Naive thymus-derived CD8-positive, alpha-beta T cell (primary cell): ENCODE data around the gene HMX3. TPM values are rescaled to one million over a fixed set of nuclear protein-coding genes. Genes with fewer than 3 reads are reported as not detected.
A peak's percentile ranks its signal among the peaks of the same experiment; 100 is the strongest.
"Not testable (repeated sequence)": the region's sequence is repeated elsewhere in the genome, so short reads cannot be mapped to it uniquely, and the experiment has no call there.

Experiments
- ATAC-seq, 2 donors: fragments of 150-1000 bp; cut with Tn5 transposase in 1 of 2; sonication (Bioruptor Pico), chemical (Tn5 transposase) in 1 of 2; 1 replicate in 1 of 2; 2 replicates in 1 of 2; pipeline ENCODE4 v1.10.0; 2021; ENCODE audit warnings: mild to moderate bottlenecking in 2 of 2, moderate library complexity in 2 of 2
- POLR2A ChIA-PET: fragments of 350-600 bp; sonication (Branson Sonifier 250); formaldehyde crosslinking; loops from one replicate; lab custom pipeline; 2021; ENCODE audit warnings: antibody characterized with exemption; lab: Charles Lee
- DNase-seq, 10 donors: peaks; one replicate each; pipeline versions ENCODE4 v3.0.0 to v3.0.0-alpha.2; 2020 to 2022
- H3K27ac Mint-ChIP-seq, 10 donors: one replicate each; pipeline ENCODE4 v1.8.0; 2020 to 2022; ENCODE audit warnings: mild to moderate bottlenecking in 10 of 10, mixed read lengths in 10 of 10, moderate library complexity in 4 of 10, inconsistent platforms in 1 of 10
- H3K27me3 Mint-ChIP-seq, 5 donors: one replicate each; pipeline ENCODE4 v1.8.0; 2021 to 2022; ENCODE audit warnings: mixed read lengths in 5 of 5
- H3K36me3 Mint-ChIP-seq, 3 donors: one replicate each; pipeline ENCODE4 v1.8.0; 2020 to 2022; ENCODE audit warnings: mixed read lengths in 3 of 3, mild to moderate bottlenecking in 2 of 3, inconsistent platforms in 1 of 3
- H3K4me1 Mint-ChIP-seq, 4 donors: one replicate each; pipeline ENCODE4 v1.8.0; 2021 to 2022; ENCODE audit warnings: mixed read lengths in 4 of 4
- H3K4me3 Mint-ChIP-seq, 10 donors: one replicate each; pipeline ENCODE4 v1.8.0; 2020 to 2022; ENCODE audit warnings: mild to moderate bottlenecking in 10 of 10, mixed read lengths in 10 of 10, moderate library complexity in 6 of 10, inconsistent platforms in 1 of 10
- H3K9me3 Mint-ChIP-seq, 9 donors: one replicate each; pipeline ENCODE4 v1.8.0; 2020 to 2022; ENCODE audit warnings: mixed read lengths in 9 of 9, mild to moderate bottlenecking in 3 of 9, inconsistent platforms in 1 of 9, moderate library complexity in 1 of 9
- polyA plus RNA-seq, 3 donors: library from polyadenylated mRNA; unstranded; fragments of 300-500 nt; fragmentation: Illumina TruSeq; gene quantifications; one replicate each; pipeline ENCODE4 v1.2.3, GENCODE V29; 2021
- total RNA-seq, 8 experiments: library from RNA in 2 of 8; stranded (reverse) in 2 of 8; gene quantifications; one replicate each; pipeline ENCODE4 v1.2.3 and lab custom pipeline; 2021 to 2026

HMX3 gene
- total and polyA plus RNA-seq, 5 experiments from 2014 or later: not detected

DNA sequence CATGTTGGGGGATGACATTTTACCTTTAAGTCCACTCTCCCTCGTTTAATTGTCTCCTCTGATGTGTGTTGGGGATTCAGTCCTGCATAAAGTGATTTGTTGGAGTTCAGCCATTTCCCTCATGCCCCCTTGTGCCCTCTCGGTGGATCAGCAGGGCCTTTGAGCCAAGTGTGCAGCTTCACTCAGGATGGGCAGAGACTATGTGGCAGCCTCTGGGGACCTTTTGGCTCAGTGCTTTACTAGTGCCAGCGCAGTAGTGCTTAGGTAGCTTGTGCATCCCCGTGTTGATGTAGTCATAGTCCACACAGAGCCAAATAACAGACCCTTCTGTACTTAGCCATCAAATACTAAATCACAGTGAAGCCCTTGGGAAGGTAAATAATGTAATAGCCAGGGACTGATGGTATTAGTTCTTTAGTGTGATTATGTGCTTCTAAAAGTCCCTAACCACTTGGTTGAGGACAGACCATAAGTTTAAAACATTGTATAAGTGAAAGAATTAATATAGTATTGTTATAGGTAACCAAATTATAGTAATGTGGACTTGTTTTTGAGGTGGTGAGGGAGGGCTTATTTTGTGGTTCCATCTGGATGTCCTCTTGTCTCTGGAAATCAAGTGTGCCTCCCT lies 29.8 kb downstream of the HMX3 start:
- no peaks in the 10 kb centered on the region for H3K27me3 Mint-ChIP-seq
- H3K27ac Mint-ChIP-seq: peak overlapping the region in 1 of 10 donors; percentile 68
- no peak overlapping the region for H3K4me3 Mint-ChIP-seq
- peaks cover 8 to 89% (median 40%) of the 10 kb centered on the region in 3 donors for H3K36me3 Mint-ChIP-seq
- H3K4me1 Mint-ChIP-seq: peaks cover 10 to 48% (median 27%) of the 10 kb centered on the region in 4 donors
- POLR2A ChIA-PET: interaction anchor here (1.0 kb wide), 1 partner anchor 12 kb away, joined by 3 read pairs; no protein-coding TSS in a partner anchor
- H3K9me3 Mint-ChIP-seq: no peaks in the 10 kb centered on the region
- DNase-seq (no peak), ATAC-seq (no peak)

DNA sequence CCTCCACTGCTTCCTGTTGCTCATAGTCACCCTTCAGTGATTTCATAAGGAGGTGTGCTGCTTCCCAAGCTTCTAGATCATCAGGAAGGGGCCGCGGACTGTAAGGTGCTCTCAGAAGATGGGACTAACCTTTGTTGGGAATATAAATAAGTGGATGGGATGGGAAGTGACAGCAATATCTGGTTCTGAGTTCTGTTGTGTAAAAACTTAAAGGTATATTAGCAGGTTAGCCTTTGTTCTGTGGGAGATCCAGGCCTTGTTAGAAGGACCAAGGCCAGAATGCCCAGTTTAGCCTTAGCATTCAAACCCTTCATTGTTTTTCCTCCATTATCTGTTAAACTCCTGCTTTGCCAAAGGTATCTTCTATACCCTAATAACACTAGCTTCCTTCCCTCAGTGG lies 30.8 kb downstream of the HMX3 start:
- Mint-ChIP-seq H3K27me3 (no peaks in the 10 kb centered on the region), H3K4me1 (peaks cover 11 to 41% (median 20%) of the 10 kb centered on the region in 4 donors), H3K9me3 (no peaks in the 10 kb centered on the region), H3K36me3 (peaks cover 8 to 89% (median 44%) of the 10 kb centered on the region in 3 donors), H3K27ac (peak overlapping the region in 1 of 10 donors; percentile 7), H3K4me3 (no peak overlapping the region)
- POLR2A ChIA-PET: no interaction called here
- no peak for DNase-seq
- no peak for ATAC-seq

DNA sequence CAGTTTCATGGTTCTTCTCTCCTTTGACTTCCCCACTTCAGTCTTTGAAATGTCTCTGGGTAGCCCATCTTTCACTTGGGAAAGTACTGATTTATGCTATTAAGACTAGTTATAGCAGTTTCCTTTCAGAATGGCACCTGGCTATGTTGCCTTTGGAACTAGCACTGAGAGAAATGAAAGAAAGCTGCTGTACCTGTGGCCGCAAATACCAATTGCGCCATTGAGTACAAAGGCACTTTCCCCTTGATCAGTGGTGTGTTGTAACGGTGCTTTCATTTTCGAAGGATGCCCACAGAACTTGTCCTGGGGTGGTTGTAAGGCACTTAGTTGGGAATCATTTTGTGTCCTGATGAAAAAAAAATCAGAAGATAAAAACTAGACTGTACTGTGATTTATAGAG lies 35.2 kb downstream of the HMX3 start:
- no peak for DNase-seq
- no peak overlapping the region for H3K4me3 Mint-ChIP-seq
- no peaks in the 10 kb centered on the region for H3K27me3 Mint-ChIP-seq
- peaks cover 11 to 37% (median 27%) of the 10 kb centered on the region in 4 donors for H3K4me1 Mint-ChIP-seq
- POLR2A ChIA-PET: interaction anchor here (1.5 kb wide), 1 partner anchor 16 kb away, joined by 3 read pairs; no protein-coding TSS in a partner anchor
- H3K27ac Mint-ChIP-seq: peak overlapping the region in 1 of 10 donors; percentile 4
- H3K9me3 Mint-ChIP-seq: no peaks in the 10 kb centered on the region
- H3K36me3 Mint-ChIP-seq: peaks cover 4 to 69% (median 40%) of the 10 kb centered on the region in 3 donors
- ATAC-seq: no peak

DNA sequence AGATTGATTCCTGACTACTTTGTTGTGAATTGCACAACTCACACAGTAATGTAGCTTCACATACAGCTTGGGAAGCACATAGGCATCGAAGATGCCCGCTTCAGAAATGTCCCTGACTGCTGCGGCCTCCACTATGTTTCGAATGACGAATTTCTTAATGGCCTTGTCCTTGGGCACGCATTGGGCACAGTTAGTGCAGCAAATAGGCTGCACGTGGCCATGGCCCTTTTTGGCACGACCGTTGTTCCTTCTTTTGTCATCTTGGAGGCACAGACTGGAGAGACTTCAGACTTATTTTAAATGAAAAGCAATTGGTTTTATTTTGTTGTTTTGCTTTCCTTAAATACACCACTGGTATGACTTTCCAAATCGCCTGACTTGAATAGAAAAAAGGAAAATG lies 35.8 kb downstream of the HMX3 start:
- H3K27me3 Mint-ChIP-seq, POLR2A ChIA-PET, H3K4me3 Mint-ChIP-seq, DNase-seq, ATAC-seq, H3K27ac Mint-ChIP-seq, H3K9me3 Mint-ChIP-seq: not testable (repeated sequence)
- Mint-ChIP-seq H3K36me3 (peaks cover 4 to 70% (median 43%) of the 10 kb centered on the region in 3 donors), H3K4me1 (peaks cover 11 to 33% (median 24%) of the 10 kb centered on the region in 4 donors)

DNA sequence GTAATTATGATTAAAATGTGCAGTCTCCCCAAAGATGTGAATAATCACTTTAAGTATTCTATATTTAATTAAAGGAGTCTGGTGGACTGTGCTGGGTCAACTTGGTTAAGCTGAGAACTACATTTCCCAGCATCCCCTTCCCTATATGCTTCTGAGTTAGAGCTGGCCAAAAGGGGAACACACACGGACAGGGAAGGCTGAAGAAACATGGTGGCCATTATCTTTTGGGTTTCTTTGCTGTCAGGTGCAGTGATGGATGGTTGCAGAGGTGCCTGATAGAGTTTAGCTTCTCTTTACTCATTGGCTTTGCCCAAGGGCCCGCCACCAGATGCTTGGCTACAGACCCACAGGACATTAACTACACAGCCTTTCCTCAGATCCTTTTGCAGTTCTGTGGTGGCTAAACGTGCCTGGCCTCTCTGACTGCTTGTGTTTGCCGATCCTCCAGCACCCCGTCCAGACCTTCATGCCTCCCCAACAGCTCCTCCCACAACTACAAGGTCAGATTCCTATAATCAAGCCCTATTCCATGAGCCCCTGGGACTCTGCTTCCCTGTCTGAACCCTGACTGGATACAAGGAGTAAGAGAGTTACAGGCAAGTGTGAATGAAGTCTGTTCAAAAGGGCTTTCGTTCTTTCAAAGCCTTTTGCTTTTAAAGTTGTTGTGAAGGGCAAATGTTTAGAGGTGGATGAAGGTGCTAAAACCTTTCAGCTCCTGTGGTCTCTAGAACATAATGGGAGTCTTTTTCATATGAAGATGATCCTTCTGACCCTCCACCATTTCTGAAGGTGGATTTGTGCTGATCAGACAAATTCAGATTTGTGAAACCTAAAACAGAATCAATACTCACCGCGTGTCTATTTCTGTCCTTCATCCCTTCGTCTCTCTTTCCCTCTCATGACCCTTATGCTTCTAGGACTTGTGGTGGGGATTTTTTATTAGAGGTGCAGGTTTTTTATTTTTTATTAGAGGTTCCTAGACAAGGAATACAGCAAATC lies 39.9 kb downstream of the HMX3 start:
- DNase-seq (no peak), ATAC-seq (no peak)
- Mint-ChIP-seq H3K4me1 (peaks cover 7 to 21% (median 19%) of the 10 kb centered on the region in 4 donors), H3K27me3 (no peaks in the 10 kb centered on the region), H3K9me3 (peaks cover 0 to 5% (median 0%) of the 10 kb centered on the region in 9 donors), H3K36me3 (peaks cover 5 to 58% (median 48%) of the 10 kb centered on the region in 3 donors), H3K4me3 (no peak overlapping the region), H3K27ac (peak overlapping the region in 4 of 10 donors; percentile 20 to 73 (median 38))
- POLR2A ChIA-PET: no interaction called here

DNA sequence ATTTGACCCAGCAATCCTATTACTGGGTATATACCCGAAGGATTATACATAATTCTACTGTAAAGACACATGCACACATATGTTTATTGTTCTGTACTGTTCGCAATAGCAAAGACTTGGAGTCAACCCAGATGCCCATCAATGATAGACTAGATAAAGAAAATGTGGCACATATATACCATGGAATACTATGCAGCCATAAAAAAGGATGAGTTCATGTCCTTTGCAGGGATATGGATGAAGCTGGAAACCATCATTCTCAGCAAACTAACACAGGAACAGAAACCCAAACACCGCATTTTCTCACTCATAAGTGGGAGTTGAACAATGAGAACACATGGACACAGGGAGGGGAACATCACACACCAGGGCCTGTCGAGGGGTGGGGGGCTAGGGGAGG lies 42.6 kb downstream of the HMX3 start:
- H3K27me3 Mint-ChIP-seq, H3K9me3 Mint-ChIP-seq, DNase-seq, H3K4me3 Mint-ChIP-seq, POLR2A ChIA-PET, ATAC-seq, H3K27ac Mint-ChIP-seq: not testable (repeated sequence)
- H3K4me1 Mint-ChIP-seq: peaks cover 3 to 21% (median 13%) of the 10 kb centered on the region in 4 donors
- H3K36me3 Mint-ChIP-seq: peaks cover 8 to 53% (median 48%) of the 10 kb centered on the region in 3 donors

DNA sequence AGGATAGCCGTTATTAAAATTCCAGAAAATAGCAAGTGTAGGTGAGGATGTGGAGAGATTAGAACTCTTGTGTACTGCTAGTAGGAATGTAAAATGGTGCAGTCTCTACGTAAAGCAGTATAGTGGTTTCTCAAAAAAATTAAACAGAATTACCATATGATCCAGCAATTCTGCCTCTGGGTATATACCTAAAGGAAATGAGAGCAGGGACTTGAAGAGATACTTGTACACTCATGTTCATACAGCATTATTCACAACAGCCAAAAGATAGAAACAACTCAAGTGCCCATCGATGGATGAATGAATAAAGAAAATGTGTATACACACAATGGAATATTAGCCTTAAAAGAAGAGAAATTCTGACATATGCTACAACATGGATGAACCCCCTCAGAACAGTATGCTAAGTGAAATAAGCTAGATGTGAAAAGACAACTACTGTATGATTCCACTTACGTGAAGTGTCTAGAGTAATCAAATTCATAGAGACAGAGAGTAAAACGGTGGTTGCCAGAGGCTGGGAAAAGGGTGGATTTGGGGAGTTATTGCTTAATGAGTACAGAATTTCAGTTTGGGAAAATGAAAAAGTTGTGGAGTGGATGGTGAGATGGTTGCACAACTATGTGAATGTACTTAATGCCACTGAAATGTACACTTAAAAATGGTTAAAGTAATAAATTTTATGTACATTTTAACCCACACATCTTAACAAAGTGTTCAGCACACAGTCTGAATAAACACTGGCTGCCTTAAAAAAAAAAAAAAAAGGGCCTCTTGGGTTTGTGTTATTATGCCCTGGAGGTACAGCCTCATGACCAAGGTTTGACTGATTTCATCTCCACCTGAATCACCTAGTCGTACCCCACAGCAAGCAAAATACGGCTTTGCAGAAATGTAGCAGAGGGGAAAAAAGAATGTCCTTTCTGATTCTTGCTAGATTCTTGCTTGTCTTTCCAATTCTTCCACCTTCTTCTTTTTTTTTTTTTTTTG lies 44.6 kb downstream of the HMX3 start:
- ATAC-seq: no peak
- Mint-ChIP-seq H3K9me3 (peaks cover 0 to 24% (median 14%) of the 10 kb centered on the region in 9 donors), H3K4me3 (no peak overlapping the region), H3K4me1 (peaks cover 0 to 8% (median 4%) of the 10 kb centered on the region in 4 donors), H3K27ac (peak overlapping the region in 1 of 10 donors; percentile 14), H3K27me3 (no peaks in the 10 kb centered on the region), H3K36me3 (peaks cover 23 to 57% (median 51%) of the 10 kb centered on the region in 3 donors)
- DNase-seq: no peak
- POLR2A ChIA-PET: interaction anchor here (0.8 kb wide), 1 partner anchor 27 kb away, joined by 3 read pairs; no protein-coding TSS in a partner anchor

DNA sequence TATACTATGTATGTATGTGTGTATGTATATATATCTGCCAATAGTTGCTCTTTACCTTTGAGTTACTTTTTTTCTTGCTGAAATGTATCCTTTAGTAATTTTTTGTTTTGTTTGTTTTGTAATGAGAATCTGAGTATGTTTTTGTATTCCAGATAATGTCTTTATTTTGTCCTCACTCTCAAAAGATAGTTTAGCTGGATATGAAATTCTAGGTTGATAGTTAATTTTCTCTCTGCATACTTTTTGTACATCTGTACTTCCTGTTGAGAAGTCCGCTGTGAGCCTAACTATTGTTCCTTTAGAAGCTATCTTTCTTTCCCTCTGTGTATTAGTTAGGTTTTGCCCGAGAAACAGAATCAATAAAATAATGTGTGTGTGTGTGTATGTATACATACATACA lies 48.0 kb downstream of the HMX3 start:
- POLR2A ChIA-PET: no interaction called here
- Mint-ChIP-seq H3K4me3 (peak overlapping the region in 1 of 10 donors; percentile 48), H3K27ac (no peak overlapping the region), H3K27me3 (no peaks in the 10 kb centered on the region), H3K9me3 (peaks cover 0 to 32% (median 17%) of the 10 kb centered on the region in 9 donors), H3K4me1 (no peaks in the 10 kb centered on the region), H3K36me3 (peaks cover 31 to 47% (median 46%) of the 10 kb centered on the region in 3 donors)
- DNase-seq (no peak), ATAC-seq (no peak)

DNA sequence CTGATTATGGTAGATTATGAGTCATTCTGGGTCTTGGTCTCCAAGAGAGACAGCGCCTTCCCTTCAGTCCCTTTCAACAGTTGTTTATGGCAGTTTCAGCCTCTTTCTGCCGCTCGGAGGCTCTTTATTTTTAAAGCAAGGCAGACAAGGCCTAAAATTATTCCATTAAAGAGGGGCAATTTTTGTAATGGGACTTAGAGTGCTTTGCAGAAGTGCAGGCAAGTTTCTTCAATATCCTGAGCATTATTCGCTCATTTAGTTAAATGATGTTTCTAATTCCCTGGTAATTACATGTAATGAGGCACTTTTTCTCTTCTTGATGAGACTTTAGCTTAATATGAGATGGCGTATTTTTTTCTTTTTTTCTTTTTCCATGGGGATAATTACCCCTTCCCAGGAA lies 52.0 kb downstream of the HMX3 start:
- peaks cover 38 to 67% (median 54%) of the 10 kb centered on the region in 3 donors for H3K36me3 Mint-ChIP-seq
- POLR2A ChIA-PET: no interaction called here
- ATAC-seq (no peak), DNase-seq (no peak)
- no peak overlapping the region for H3K27ac Mint-ChIP-seq
- H3K27me3 Mint-ChIP-seq: no peaks in the 10 kb centered on the region
- peaks cover 0 to 3% (median 0%) of the 10 kb centered on the region in 4 donors for H3K4me1 Mint-ChIP-seq
- no peak overlapping the region for H3K4me3 Mint-ChIP-seq
- peaks cover 0 to 32% (median 16%) of the 10 kb centered on the region in 9 donors for H3K9me3 Mint-ChIP-seq
